NT2/D1 (cell line): Measurements from ENCODE around the gene BACE1.

Experiments used
- SUZ12 ChIP-seq: IDR thresholded peaks from 2 replicates; pipeline ENCODE4 v1.6.1; 2011; ENCODE audit not compliant: insufficient read length, insufficient read depth; ENCODE audit errors: extremely low read depth
- YY1 ChIP-seq: IDR thresholded peaks from 2 replicates; pipeline ENCODE4 v1.6.1; 2011; ENCODE audit not compliant: insufficient read length, insufficient read depth
- ZNF274 ChIP-seq: IDR thresholded peaks from 2 replicates; pipeline ENCODE4 v1.6.1; 2011; ENCODE audit warnings: mild to moderate bottlenecking, low read depth, low read length

DNA sequence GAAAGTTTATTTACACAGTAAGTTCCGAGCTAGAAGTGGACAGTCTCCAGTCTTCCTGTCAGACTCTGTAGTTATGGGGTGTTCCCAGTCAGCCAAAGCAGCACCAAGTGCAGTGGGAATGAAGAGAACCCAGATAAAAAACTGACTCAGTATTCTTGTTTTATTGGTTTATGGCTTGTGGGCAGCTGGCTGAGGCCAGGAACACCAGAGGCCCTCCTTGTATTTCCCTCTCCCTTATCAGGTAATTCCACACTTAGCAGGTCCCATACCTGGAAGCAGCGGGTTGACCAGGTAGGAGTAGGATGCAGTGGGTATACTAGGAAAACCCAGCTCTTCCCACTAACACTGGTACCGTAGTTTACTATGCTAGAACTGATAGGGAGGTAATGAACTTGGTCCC lies 28.4 kb downstream of the BACE1 start:
- TF ChIP-seq ZNF274 (no peak), YY1 (no peak), SUZ12 (no peak)
